ENCODE measurements around the gene CD80. TPM values are rescaled to one million over a fixed set of nuclear protein-coding genes. Genes with fewer than 3 reads are reported as not detected.

Gene CD80
- total RNA-seq, 2 experiments from 2014 or later: 13.3 to 13.8 TPM

GRCh38 chr3:119510690-119511089, 48.7 kb downstream of the CD80 start:
- POLR2A ChIA-PET: no interaction called here
- CTCF ChIA-PET: no interaction called here

- POLR2A ChIA-PET: interaction anchor here (1.4 kb wide), 1 partner anchor 10 kb away, joined by 4 read pairs; the partner anchor contains the start of gene TIMMDC1
- CTCF ChIA-PET: interaction anchor here (0.9 kb wide), 1 partner anchor 9 kb away, joined by 3 read pairs; no protein-coding TSS in a partner anchor
Measured at GRCh38 chr3:119508172-119508845, 51.1 kb downstream of the CD80 start.

GRCh38 chr3:119507404-119507803, 52.0 kb downstream of the CD80 start:
- ChIA-PET POLR2A (interaction anchor here (0.6 to 1.4 kb wide), 2 partner anchors 9 to 175 kb away, joined by 3 to 4 read pairs; partner anchors contain the start of gene TIMMDC1), CTCF (no interaction called here)

GRCh38 chr3:119506631-119507030, 52.8 kb downstream of the CD80 start:
- POLR2A ChIA-PET: interaction anchor here (0.6 to 0.7 kb wide), 2 partner anchors 27 to 175 kb away, joined by 3 to 4 read pairs; no protein-coding TSS in a partner anchor
- CTCF ChIA-PET: interaction anchor here (1.4 kb wide), 1 partner anchor 12 kb away, joined by 3 read pairs; no protein-coding TSS in a partner anchor

GRCh38 chr3:119500901-119501300, 58.5 kb downstream of the CD80 start:
- ChIA-PET CTCF (no interaction called here), POLR2A (interaction anchor here (0.6 kb wide), 1 partner anchor 176 kb away, joined by 3 read pairs; no protein-coding TSS in a partner anchor)

GRCh38 chr3:119500265-119500664, 59.1 kb downstream of the CD80 start:
- POLR2A ChIA-PET: interaction anchor here (0.6 to 2.9 kb wide), 2 partner anchors 31 to 176 kb away, joined by 3 to 14 read pairs; partner anchors contain the start of gene POGLUT1
- CTCF ChIA-PET: no interaction called here

GRCh38 chr3:119498186-119499011, 61.0 kb downstream of the CD80 start, which contains the start of gene TIMMDC1:
TSS of gene TIMMDC1 (plus strand) at chr3:119498547. CDS start at chr3:119498734, 187 bp downstream.
- ChIA-PET POLR2A (interaction anchor here (0.5 to 2.9 kb wide), 11 partner anchors 10 to 597 kb away, joined by 3 to 17 read pairs (median 4); partner anchors contain the start of genes ARHGAP31, POGLUT1 and TMEM39A), CTCF (interaction anchor here (1.3 to 1.5 kb wide), 3 partner anchors 11 to 178 kb away, joined by 3 to 7 read pairs (median 3); partner anchors contain the start of gene COX17)

GRCh38 chr3:119497820-119498185, 61.6 kb downstream of the CD80 start:
- POLR2A ChIA-PET: interaction anchor here (0.5 to 2.9 kb wide), 9 partner anchors 9 to 598 kb away, joined by 3 to 17 read pairs (median 4); partner anchors contain the start of genes ARHGAP31, POGLUT1 and TMEM39A
- CTCF ChIA-PET: interaction anchor here (1.3 to 1.5 kb wide), 2 partner anchors 21 to 179 kb away, joined by 3 to 7 read pairs; partner anchors contain the start of gene COX17

- ChIA-PET POLR2A (no interaction called here), CTCF (interaction anchor here (0.6 to 1.0 kb wide), 2 partner anchors 12 to 25 kb away, joined by 3 read pairs; no protein-coding TSS in a partner anchor)
Measured at GRCh38 chr3:119494597-119494996, 64.8 kb downstream of the CD80 start.

GRCh38 chr3:119492810-119493209, 66.6 kb downstream of the CD80 start:
- CTCF ChIA-PET: no interaction called here
- POLR2A ChIA-PET: no interaction called here

GRCh38 chr3:119492128-119492527, 67.3 kb downstream of the CD80 start:
- CTCF ChIA-PET: no interaction called here
- POLR2A ChIA-PET: no interaction called here

GRCh38 chr3:119490153-119490552, 69.3 kb downstream of the CD80 start:
- ChIA-PET POLR2A (no interaction called here), CTCF (no interaction called here)

GRCh38 chr3:119485563-119485962, 73.9 kb downstream of the CD80 start:
- ChIA-PET POLR2A (no interaction called here), CTCF (interaction anchor here (0.6 kb wide), 1 partner anchor 638 kb away, joined by 3 read pairs; no protein-coding TSS in a partner anchor)

GRCh38 chr3:119483101-119483500, 76.3 kb downstream of the CD80 start:
- ChIA-PET CTCF (no interaction called here), POLR2A (interaction anchor here (0.7 kb wide), 1 partner anchor 41 kb away, joined by 3 read pairs; no protein-coding TSS in a partner anchor)

GRCh38 chr3:119481079-119481478, 78.3 kb downstream of the CD80 start:
- POLR2A ChIA-PET: no interaction called here
- CTCF ChIA-PET: interaction anchor here (0.7 kb wide), 1 partner anchor 23 kb away, joined by 3 read pairs; no protein-coding TSS in a partner anchor

Other genes starting within 250 kb of the CD80 start
- 10 to 100 TPM; 45.4 to 45.6 TPM for gene TMEM39A, start 96.0 kb downstream of the CD80 start, total RNA-seq
- gene POGLUT1, start 90.7 kb downstream of the CD80 start, total RNA-seq: 10 to 100 TPM; 21.9 to 22.6 TPM
- 100 to 1,000 TPM; 162 to 164 TPM for gene TIMMDC1, start 61.1 kb downstream of the CD80 start, total RNA-seq
- gene ADPRH, start 19.9 kb upstream of the CD80 start, total RNA-seq: 1 to 10 TPM; 7.7 to 8.5 TPM
- gene PLA1A, start 38.3 kb upstream of the CD80 start, total RNA-seq: under 1 TPM in 1 of 2 experiments, not detected in 1; 0.13 TPM
- 1 to 10 TPM; 1.4 to 2.6 TPM for gene POPDC2, start 101.0 kb upstream of the CD80 start, total RNA-seq
- 10 to 100 TPM; 97.0 to 97.4 TPM for gene COX17, start 117.8 kb upstream of the CD80 start, total RNA-seq
- gene CFAP91, start 143.4 kb upstream of the CD80 start, total RNA-seq: under 1 TPM; 0.32 to 0.82 TPM
- gene NR1I2, start 222.5 kb upstream of the CD80 start, total RNA-seq: under 1 TPM; 0.55 to 0.67 TPM

Data from activated CD8-positive, alpha-beta memory T cell treated with anti-CD3 and anti-CD28 coated beads for 36 hours (primary cell).